ENCODE data around the gene VPS13D.

VPS13D gene

GRCh38 chr1:12244078-12244477 is 14.2 kb downstream of the VPS13D start:
- no peak for DNase-seq

GRCh38 chr1:12244585-12244984 is 14.8 kb downstream of the VPS13D start:
- no peak for DNase-seq

- DNase-seq: no peak
Measured at GRCh38 chr1:12245116-12245515, 15.3 kb downstream of the VPS13D start.

GRCh38 chr1:12245733-12246132 is 15.9 kb downstream of the VPS13D start:
- no peak for DNase-seq

- no peak for DNase-seq
Measured at GRCh38 chr1:12246584-12246983, 16.8 kb downstream of the VPS13D start.

GRCh38 chr1:12249181-12249580 is 19.4 kb downstream of the VPS13D start:
- DNase-seq: no peak

- no peak for DNase-seq
Measured at GRCh38 chr1:12249748-12250147, 19.9 kb downstream of the VPS13D start.

- no peak for DNase-seq
Measured at GRCh38 chr1:12251442-12251841, 21.6 kb downstream of the VPS13D start.

- DNase-seq: no peak
Measured at GRCh38 chr1:12255913-12256312, 26.1 kb downstream of the VPS13D start.

- no peak for DNase-seq
Measured at GRCh38 chr1:12258272-12258671, 28.4 kb downstream of the VPS13D start.

- DNase-seq: no peak
Measured at GRCh38 chr1:12269351-12269750, 39.5 kb downstream of the VPS13D start.

- no peak for DNase-seq
Measured at GRCh38 chr1:12271033-12271432, 41.2 kb downstream of the VPS13D start.

- DNase-seq: no peak
Measured at GRCh38 chr1:12272770-12273169, 42.9 kb downstream of the VPS13D start.

GRCh38 chr1:12275370-12275769 is 45.5 kb downstream of the VPS13D start:
- no peak for DNase-seq

- DNase-seq: no peak
Measured at GRCh38 chr1:12276225-12276624, 46.4 kb downstream of the VPS13D start.

- DNase-seq: no peak
Measured at GRCh38 chr1:12279003-12279402, 49.2 kb downstream of the VPS13D start.

GRCh38 chr1:12279728-12280464 is 50.1 kb downstream of the VPS13D start:
- DNase-seq: no peak

GRCh38 chr1:12282142-12282541 is 52.3 kb downstream of the VPS13D start:
- DNase-seq: no peak

GRCh38 chr1:12284486-12284885 is 54.7 kb downstream of the VPS13D start:
- DNase-seq: no peak

GRCh38 chr1:12285496-12286143 is 55.8 kb downstream of the VPS13D start:
- no peak for DNase-seq

- DNase-seq: no peak
Measured at GRCh38 chr1:12287869-12288268, 58.0 kb downstream of the VPS13D start.

- no peak for DNase-seq
Measured at GRCh38 chr1:12290828-12291227, 61.0 kb downstream of the VPS13D start.

- no peak for DNase-seq
Measured at GRCh38 chr1:12293416-12293815, 63.6 kb downstream of the VPS13D start.

GRCh38 chr1:12294076-12294475 is 64.2 kb downstream of the VPS13D start:
- DNase-seq: no peak

- DNase-seq: no peak
Measured at GRCh38 chr1:12296016-12296415, 66.2 kb downstream of the VPS13D start.

All from NCI-H2171 (cell line).